ENCODE data around the gene RAB39B.
"Not testable (repeated sequence)": the region's sequence is repeated elsewhere in the genome, so short reads cannot be mapped to it uniquely, and the experiment has no call there.

The RAB39B gene, protein sequence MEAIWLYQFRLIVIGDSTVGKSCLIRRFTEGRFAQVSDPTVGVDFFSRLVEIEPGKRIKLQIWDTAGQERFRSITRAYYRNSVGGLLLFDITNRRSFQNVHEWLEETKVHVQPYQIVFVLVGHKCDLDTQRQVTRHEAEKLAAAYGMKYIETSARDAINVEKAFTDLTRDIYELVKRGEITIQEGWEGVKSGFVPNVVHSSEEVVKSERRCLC

DNA sequence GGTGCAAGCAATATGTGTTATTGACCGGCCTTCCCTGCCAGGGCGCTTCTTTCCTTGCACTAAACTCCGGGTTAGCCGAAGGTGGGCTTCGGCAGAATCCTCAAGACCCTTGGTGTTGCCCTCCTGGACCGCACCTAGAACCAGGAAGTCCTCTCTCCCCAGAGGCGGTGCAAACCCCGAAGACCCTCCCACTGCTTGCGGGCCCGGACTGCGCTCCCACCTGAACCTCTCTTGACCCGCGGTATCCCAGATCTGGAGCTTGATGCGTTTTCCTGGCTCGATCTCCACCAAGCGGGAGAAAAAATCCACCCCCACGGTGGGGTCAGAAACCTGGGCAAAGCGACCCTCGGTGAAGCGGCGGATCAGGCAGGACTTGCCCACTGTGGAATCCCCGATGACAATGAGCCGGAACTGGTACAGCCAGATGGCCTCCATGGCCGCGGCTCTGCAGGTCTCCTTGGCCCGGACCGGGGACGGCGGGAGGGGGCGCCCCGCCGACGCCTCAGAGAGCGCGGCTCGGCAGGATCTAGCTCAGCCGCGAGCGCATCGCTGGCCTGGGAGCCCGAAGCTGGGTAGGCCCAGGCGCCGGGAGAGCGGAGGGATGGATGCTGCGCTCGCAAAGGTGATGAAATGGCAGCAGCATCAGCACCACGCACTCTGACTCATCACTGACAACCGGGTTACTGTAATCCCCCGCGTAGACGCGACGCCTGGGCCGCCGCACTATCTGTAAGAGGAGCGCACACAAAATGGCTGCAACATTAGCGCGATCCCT is at the start of gene RAB39B:
RAB39B (minus strand) TSS at position 638 of the 775 bp plus-strand sequence; CDS start at position 435, 203 bp downstream.
- peak; percentile 69 for DNase-seq

DNA sequence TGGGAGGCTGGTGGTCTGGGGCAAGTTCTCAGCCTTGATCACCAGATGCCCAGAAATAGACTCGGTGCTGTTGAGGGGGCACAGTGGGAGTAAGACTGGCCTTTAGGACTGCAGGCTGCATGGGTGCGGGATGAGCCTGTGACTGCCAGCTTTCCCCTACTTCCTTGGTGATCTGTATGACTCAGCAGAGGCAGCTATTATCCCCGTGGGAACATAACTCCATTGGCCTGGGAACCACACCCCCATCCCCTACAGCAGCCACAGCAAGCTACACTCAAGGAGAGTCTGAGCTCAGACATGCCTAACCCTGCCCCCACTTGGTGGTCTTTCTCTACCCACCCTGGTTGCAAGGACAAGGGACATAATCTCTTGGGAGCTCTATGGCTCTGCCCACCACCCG is 49.5 kb upstream of the RAB39B start:
- DNase-seq: no peak

DNA sequence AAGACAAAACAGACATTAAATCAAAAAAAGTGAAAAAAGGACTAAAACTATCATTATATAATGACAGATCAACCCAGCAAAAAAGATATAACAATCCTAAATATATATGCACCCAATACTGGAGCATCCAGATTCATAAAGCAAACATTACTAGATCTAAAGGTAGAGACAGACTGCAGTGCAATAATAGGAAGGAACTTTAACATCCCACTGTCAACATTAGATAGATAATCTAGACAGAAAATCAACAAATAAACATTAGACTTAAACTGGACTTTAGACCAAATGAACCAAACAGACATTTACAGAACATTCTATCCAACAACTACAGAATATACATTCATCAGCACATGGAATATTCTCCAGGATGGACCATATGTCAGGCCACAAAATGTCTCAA is 29.5 kb upstream of the RAB39B start:
- no peak for DNase-seq

DNA sequence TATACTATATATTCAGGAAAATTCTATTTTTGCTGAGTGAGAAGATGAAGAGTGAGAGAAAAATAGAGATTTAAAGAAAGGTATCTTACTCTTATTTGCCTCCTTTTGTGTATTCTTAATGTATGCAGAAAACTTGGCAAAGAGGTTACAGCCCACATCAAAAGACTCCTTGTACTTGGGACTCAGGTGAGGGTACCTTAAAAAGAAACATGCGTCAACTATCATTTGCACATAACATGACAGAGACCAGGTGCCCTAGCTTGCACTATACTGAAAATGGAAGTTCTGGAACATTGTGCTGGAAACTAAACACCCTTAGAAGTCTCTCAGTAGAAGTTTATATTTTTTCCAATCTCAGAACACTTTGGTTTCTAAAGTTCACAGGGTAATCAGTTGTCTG is 15.6 kb upstream of the RAB39B start:
- no peak for DNase-seq

DNA sequence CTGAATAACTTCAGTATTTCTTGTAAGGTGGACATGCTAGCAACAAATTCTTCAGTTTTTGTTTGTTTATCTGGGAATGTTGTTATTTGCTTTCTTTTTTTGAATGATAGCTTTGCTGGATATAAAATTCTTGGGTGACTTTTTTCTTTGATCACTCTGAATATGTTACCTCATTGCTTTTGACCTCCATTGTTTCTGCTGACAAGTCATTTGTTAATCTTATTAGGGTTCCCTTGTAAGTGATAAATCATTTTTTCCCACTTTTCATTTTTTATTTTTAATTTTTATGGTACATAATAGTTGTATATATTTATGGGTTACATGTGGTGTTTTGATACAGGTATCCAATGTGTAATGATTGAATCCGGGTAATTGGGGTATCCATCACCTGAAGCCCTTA is 6.7 kb upstream of the RAB39B start:
- no peak for DNase-seq

DNA sequence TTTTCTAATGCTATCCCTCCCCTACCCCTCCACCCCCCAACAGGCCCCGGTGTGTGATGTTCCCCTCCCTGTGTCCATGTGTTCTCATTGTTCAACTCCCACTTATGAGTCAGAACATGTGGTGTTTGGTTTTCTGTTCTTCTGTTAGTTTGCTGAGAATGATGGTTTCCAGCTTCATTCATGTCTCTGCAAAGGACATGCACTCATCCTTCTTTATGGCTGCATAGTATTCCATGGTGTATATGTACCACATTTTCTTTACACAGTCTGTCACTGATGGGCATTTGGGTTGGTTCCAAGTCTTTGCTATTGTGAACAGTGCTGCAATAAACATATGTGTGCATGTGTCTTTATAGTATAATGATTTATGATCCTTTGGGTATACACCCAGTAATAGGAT is 3.7 kb upstream of the RAB39B start:
- not testable (repeated sequence) for DNase-seq

DNA sequence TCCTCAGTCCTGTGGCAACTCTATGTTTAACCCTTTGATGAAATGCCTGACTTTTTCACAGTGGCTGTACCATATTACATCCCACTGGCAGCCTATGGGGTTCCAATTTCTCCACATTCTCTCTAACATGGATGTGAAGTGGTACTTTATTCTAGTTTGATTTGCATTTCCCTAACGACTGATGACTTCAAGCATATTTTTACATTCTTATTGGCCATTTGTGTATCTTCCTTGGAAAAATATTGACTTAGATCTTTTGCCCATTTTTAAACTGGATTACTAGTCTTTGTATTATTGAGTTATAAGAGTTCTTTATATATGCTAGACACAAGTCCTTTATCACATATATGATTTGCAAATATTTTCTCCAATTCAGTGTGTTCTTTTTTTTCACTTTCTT is 2.1 kb upstream of the RAB39B start:
- DNase-seq: no peak

DNA sequence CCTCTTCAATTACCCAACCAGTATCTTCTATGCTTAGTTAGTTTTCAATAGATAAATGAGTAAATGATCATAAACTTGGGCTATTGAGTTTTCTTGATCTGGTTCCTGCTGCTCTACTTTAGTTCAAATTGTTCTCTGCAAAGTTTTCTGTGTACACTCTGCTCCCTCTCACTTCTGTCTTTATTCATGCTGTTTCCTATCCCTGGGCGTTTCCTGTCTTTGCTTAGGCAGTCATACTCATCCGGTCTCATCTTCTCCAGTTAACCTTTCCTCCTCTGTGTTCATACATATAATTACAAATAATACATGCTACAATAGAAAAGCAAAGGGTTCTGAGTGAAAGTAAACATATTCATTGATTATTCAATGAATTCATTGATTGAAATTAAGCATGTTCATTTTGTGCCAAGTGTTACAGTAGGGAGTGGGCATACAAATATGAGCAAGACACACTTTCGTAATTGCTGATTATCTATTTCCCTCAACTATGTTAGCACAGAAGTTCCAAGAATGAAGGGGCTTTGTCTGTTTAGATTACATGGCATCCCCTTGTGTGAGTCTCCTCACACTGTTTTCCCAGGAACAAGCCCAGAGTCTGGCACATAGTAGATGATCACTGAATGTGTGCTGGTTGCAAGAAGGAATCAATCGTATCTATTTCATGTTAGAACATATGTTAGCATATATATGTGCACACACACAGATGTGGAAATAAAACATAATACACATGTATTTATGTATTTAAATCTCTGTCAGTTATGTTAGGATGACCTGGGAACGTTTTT is 1.1 kb downstream of the RAB39B start:
- no peak for DNase-seq

DNA sequence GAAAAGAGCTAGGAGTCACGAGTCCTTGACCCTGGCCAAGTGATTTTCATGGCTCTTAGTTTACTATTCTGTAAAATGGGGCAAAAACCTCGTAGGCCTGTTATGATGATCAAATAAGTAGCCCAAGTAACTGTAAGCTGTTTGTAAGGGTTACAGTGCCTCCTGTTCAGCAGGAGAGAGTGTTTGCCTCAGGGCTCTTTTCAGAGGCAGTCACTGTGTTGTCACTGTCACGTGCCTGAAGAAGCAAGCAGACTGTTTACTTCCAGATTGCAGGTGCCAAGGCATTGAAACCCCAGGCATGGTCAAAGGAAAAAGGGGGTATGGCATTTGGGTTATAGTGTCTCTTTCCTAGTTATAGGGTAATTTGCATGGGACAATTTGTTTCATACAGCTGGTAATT is 4.5 kb downstream of the RAB39B start:
- DNase-seq: no peak

DNA sequence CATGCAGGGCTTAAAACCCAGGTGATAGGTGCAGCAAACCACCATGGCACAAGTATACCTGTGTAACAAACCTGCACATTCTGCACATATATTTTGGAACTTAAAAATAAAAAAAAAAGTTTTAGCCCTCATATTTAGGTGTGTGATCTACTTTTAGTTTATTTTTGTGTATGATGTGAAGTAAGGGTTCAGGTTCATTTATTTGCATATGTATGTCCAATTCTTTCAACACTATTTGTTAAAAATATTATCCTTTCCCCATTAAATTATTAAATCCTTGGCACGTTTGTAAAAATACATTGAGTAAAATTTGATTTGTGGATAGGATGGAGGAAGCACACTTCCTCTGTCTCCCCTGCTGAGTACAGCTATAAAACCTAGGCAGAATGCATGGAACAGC is 12.9 kb downstream of the RAB39B start:
- no peak for DNase-seq

DNA sequence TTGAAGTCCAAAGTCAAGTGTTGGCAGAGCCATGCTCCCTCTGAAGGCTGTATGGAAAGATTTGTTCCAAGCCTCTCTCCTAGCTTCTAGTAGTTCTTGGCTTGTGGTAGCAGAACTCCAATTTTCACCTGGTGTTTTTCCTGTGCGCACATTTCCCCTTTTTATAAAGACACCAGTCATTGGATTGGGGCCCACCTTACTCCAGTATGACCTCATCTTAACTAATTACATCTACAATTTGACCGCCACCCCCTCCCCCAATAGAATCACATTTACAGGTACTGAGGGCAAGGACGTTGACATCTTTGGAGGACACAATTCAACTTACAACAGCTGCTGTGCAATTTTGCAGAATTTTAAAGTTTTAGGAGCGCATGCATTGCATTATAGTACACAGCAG is 16.8 kb downstream of the RAB39B start:
- no peak for DNase-seq

DNA sequence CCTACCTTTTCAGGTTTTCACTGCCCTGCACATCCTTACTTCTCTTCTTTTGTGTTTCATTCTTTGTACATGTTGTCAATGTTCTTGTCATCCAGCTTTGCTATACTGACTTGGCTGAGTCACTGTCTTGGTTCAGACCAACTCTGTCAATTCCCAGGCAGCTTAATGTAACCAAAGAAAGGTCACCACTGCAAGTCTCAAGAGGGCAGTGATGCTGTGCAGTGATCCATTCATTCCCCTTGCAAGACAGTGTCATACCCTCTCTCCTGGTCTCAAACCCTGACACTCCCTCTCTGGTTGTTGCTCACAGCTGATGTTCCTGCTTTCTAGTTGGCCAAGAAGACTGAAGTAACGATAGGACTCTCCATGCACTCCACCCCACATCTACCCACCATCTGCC is 17.5 kb downstream of the RAB39B start:
- DNase-seq: no peak

DNA sequence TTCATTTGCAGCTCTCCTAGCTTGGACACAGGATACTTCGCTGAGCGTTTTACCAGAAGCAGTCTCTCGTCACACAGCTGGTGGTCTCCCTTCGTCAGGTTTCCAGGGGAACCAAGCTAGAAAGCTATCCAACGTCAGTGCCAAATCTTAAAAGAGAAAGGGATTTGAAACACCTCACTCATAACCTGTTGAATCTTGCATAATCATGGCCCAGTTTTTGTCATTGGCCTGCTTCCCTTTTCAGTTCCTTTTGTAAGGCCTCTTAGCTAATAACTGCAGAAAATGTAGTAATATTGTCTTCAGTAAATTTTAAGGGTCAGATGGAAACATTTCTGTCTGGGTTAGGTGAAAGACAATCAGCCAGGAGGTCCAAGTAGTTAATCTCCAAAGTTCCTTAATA is 22.0 kb downstream of the RAB39B start:
- no peak for DNase-seq

DNA sequence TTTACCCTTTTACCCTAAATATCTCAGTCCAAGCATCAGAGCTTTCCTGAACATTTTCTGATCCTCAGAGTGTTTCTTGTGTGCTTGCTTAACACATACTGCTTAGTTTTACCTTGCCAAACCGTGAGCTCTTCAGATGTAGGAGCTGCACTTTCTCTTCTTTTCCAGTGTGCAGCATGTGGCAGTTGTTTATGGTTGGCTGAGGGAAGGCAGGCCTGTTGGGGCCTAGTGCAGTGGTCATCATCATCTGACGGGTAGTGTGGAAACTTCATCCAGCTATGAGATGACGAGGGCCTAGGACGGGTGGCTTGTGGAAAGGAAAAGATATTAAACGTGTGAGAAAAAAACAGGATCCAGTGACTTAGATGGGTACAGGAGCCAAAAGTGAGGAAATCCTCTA is 26.6 kb downstream of the RAB39B start:
- DNase-seq: no peak

DNA sequence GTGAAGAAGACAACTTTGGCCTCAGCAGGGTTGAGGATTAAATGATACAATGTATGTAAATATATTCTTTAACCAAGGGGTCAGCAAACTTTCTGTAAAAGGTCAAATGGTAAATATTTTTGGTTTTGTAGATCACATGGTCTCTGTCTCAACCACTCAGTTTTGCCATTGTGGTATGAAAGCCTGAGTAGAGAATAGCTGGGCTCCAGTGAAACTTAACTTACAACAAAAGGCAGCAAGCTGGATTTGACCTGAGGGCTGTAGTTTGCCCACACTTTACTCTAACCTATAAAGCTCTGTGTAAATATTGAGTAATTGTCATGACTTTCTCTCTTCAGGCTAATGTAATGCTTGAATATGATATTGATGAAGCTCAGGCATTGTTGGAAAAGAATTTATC is 28.4 kb downstream of the RAB39B start:
- no peak for DNase-seq

DNA sequence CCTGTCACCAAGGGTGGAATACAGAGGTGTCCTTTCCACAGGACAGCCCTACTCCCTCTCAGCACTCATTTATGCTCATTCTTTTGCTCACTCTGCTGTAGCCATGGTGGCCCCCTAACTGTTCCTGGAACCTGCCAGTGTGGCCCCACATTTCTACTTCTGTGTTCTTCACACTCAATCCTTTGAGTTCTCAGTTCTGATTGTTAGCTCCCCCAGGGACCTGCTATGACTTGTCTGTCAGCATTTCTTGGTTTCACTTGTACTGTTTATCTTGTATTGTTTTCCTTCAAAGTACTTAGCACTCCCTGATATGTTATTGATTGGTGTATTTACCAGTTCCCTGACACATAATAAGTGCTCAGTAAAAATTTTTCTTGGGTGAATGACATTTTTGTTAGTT is 33.1 kb downstream of the RAB39B start:
- no peak for DNase-seq

DNA sequence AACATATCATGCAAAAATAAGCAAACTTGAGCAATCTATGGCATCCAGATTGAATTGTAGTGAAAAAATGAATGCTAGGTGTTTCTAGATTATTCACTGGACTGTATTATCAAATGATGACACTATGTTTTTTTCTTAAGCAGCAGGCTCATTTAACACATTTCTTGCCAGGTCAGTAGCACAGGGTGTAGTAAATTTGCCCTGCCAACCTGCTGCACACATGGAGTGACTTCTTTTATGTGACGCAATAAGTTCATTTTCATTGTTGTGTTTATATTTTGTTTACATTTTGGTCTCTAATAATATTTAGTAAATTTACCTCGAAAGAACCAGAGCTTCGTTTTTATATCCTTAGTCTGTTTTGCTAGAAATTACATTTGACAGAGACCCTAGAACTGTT is 38.5 kb downstream of the RAB39B start:
- DNase-seq: no peak

DNA sequence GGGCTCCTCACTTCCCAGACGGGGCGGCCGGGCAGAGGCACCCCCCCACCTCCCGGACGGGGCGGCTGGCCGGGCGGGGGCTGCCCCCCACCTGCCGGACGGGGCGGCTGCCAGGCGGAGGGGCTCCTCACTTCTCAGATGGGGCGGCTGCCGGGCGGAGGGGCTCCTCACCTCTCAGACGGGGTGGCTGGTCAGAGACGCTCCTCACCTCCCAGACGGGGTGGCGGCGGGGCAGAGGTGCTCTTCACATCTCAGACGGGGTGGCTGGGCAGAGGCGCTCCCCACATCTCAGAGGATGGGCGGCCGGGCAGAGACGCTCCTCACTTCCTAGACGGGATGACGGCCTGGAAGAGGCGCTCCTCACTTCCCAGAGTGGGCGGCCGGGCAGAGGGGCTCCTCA is 40.5 kb downstream of the RAB39B start:
- DNase-seq: not testable (repeated sequence)

DNA sequence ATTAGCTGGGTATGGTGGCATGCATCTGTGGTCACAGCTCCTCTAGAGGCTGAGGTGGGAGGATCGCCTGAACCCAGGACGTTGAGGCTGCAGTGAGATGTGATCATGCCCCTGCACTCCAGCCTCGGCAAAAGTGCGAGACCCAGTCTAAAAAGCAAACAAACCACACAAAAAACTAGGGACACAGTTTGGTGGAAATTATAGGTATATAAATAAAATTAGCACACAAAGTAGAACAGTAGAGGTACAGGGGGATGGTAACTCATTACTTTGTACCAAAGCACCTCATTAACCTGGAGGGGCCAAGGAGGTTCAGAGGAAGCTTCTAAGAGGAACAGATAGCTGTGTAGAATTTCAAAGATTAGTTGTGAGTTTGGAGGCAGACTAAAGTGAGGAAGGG is 42.9 kb downstream of the RAB39B start:
- DNase-seq: no peak

DNA sequence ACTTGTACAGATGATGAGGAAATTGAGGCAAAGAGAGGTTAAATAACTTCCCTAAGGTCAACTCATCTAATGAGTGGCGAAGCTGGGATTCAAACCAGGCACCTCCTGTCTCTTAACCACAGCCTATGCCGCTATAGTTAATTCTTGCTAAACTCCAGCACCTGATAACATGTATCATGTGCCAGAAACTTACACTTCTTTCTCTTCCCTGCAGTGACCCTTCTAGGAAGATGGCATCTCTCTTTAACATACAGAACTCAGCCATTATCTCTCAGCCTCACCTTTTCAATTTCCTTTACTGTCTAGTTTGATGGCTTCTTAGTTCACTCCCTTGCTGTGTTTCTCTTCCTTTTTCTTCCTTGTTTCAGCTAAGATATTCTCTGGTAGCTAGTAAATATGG is 45.5 kb downstream of the RAB39B start:
- DNase-seq: no peak

DNA sequence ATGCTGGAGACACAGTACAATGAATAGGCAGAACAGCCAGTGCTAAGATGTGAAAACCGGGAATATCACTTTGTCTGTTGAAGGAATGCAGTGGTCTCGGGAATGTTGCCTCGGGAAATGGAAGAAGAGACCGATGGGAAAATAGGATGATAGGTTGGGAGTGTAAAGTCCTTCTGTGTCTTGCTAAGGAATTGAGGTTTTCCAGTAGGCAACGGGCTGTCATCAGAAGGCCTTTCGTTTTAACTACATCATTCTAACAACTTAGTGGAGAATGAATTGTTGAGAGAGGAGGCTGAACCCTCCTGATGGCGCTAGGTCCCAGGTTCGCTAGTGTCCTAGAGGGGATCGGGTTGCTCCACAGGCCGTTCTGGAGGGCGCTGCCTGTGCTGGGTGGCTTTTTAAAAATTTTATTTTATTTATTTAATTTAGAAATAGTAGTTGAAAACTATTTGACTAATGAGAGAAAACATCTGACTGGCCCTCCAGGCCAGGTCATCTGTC is 47.3 kb downstream of the RAB39B start:
- peak; percentile 62 for DNase-seq

DNA sequence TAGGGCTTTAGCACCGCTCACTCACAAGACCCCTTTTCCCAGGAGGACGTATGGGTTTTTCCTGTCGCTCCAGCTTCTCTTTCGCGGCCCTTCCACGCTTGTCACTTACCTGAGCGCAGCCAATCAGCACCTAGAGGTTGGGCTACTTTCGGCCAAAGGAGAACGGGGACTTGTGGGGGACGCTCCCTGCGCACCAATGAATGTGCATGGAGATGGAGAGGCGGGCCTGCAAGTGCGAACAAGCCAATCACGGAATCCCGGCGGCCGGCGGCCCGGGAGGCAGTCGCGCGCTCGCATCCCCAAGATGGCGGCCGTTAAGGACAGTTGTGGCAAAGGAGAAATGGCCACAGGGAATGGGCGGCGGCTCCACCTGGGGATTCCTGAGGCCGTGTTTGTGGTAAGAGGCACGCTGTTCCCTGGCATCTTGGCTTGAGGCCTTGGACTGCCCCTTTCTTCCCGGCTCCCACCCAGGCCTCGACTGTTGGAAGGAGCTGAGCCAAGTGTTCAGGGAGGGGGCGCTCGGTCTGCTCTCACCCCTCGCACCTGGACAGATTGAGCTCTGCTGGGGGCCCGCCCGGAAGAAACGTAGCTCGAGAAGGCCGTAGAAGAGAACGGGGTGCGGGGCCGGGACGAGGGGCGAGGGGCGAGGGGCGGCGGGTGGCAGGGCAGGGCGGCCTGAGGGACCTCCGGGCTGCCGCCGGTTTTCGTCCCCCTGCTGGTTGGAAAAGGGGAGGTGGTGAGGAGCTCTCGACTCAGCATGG is 47.9 kb downstream of the RAB39B start, which contains the start of gene VBP1:
VBP1 (plus strand) TSS at position 282 of the 761 bp plus-strand sequence; CDS start at position 305, 23 bp downstream.
- peak; percentile 99 for DNase-seq
